ENCODE results near the gene MDM1.

MDM1 gene

DNA sequence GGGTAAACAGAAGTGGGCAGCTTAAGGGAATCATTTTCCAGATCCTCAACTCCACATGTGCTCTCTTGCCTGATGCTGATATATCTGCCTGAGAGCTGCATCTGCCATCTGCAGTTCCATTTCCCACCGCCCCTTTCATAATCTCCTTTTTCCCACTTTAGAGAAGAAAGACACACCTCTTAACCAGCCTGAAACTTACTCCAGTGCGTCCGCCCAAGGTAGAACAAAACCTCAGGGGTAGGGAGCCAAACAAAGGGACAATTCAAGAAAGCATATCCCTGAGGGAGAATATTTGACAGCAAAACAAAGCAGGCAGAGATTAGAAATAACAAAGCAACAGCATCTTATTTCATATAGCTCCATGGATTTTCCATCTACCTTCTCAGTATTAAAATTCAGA is 4.3 kb downstream of the MDM1 start:
- TF ChIP-seq, protein P1, sequence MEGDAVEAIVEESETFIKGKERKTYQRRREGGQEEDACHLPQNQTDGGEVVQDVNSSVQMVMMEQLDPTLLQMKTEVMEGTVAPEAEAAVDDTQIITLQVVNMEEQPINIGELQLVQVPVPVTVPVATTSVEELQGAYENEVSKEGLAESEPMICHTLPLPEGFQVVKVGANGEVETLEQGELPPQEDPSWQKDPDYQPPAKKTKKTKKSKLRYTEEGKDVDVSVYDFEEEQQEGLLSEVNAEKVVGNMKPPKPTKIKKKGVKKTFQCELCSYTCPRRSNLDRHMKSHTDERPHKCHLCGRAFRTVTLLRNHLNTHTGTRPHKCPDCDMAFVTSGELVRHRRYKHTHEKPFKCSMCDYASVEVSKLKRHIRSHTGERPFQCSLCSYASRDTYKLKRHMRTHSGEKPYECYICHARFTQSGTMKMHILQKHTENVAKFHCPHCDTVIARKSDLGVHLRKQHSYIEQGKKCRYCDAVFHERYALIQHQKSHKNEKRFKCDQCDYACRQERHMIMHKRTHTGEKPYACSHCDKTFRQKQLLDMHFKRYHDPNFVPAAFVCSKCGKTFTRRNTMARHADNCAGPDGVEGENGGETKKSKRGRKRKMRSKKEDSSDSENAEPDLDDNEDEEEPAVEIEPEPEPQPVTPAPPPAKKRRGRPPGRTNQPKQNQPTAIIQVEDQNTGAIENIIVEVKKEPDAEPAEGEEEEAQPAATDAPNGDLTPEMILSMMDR (IDR thresholded peaks at IDR 0.05) = no peak

DNA sequence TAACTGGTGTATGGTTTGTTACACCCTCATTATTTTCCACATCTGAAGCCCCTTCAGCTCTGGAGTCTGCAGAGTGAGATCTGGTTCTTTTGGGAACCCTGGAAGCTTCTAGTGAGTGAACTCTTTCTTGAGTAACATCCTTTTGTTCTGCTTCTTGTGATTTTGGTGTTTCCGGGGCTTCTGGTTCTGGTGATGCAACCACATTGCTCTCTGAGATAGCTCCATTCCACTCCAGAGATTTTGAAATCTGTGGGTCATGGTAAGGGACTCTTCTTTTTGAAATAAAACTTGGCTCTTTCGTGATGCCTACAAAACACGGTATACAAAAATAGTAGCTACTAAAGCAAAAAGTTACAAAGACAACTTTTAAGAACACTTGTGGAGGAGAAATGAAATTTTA is 5.4 kb downstream of the MDM1 start:
- TF ChIP-seq, protein P1 (IDR thresholded peaks at IDR 0.05) = no peak

- TF ChIP-seq, protein P1 (IDR thresholded peaks at IDR 0.05) = no peak
Measured at GRCh38 chr12:68325966-68326365, 6.2 kb downstream of the MDM1 start.

GRCh38 chr12:68324531-68324930 is 7.6 kb downstream of the MDM1 start:
- TF ChIP-seq, protein P1 (IDR thresholded peaks at IDR 0.05) = no peak

DNA sequence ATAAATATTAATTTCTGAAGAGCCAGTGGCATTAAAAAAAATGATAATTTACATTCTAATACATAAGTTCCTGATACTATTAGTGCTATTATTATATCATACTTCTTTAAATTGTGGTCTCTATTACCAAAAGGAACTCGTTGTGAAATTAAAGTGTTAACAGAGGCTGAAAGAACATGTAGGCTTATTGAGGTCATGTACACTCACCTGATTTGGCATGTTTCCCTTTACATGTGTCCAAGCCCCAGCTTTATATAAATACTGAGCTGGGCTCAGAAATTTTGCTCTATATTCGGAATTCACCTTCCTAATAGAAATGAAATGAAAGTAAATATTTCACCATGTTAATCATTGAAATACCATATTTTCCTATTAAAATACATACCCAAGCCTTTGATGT is 11.0 kb downstream of the MDM1 start:
- TF ChIP-seq, protein P1 (IDR thresholded peaks at IDR 0.05) = no peak

DNA sequence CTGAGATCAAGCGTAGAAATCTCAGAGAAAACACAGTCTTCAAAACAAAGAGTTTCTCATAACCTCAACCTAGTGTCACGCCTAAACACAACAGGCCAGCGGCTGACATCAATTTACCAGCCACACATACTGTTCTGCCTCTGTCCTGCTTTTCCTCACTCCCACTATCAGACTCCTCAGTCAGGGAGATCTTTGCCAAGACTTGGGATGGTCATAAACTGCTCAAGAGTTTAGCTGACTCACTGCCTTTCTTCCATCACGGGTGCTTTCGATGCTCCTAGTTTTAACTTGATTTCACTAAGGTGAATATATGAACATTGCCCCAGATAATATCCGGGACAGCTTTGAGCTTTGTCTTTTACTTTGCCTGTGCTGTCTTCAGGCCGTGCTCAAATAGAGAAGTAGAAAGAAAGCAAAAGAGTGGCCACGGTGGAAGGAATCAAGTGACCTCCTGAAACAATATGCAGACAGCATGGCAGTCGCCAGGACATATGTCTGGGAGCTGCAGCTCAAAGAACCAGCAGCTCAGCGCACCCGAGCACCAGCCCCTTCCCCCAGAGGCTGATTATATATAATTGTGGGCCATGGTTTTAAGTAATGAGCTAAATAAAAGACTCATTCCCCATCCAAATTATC is 12.1 kb downstream of the MDM1 start:
- TF ChIP-seq, protein P1 (IDR thresholded peaks at IDR 0.05) = no peak

DNA sequence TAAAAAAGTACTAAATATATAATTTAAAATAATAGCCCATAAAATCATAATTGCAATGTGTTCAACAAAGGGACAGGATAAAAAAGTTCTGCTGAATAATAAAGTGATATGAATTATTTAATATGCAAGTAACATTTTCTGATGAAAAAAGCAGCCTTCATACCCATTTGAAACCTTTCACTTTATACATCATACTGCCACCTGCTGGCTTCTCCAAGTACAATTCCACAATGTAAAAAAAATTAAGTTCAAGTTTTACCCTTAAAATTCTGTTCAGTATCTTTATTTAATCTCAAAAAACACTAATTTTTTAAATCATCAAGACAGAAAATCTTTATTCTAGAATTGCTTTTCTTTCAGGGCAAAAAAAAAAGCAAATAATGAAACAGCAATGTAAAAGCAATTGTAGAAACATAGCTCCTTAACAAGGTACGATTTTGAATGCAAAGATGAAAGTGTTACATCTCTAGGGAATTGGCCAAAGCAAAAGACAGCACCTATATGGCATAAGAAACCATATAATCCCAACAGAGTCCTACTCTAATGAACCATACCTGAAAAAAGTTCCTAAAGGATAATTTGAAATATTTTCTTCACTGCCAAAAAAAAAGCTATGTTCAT is 15.0 kb downstream of the MDM1 start:
- TF ChIP-seq, protein P1 (IDR thresholded peaks at IDR 0.05) = peak; percentile 65
